Fibroblast of lung (primary cell): ENCODE data around the gene INSYN2B. TPM values are rescaled to one million over a fixed set of nuclear protein-coding genes. Genes with fewer than 3 reads are reported as not detected.

Experiments
- DNase-seq, 2 donors: peaks; one replicate each; pipeline versions ENCODE4 v3.0.0 to v3.0.0-alpha.2; 2010; ENCODE audit warnings: low read depth in 2 of 2
- H2AFZ ChIP-seq: 2 replicates; pipeline ENCODE4 v1.5.1; 2012; ENCODE audit warnings: low read length, control low read depth, inconsistent platforms
- H3K27ac ChIP-seq: 2 replicates; pipeline ENCODE4 v1.5.1; 2011; ENCODE audit warnings: low read length, control low read depth; ENCODE audit not compliant: insufficient read depth
- H3K27me3 ChIP-seq: 2 replicates; pipeline ENCODE4 v1.5.1; 2011; ENCODE audit warnings: mild to moderate bottlenecking, low read length; ENCODE audit not compliant: control insufficient read depth, insufficient read depth
- H3K36me3 ChIP-seq: 2 replicates; pipeline ENCODE4 v1.5.1; 2011; ENCODE audit warnings: low read length; ENCODE audit not compliant: control insufficient read depth, insufficient read depth
- H3K4me1 ChIP-seq: 2 replicates; pipeline ENCODE4 v1.5.1; 2011; ENCODE audit warnings: low read length; ENCODE audit not compliant: control insufficient read depth, insufficient read depth; ENCODE audit errors: extremely low read depth
- H3K4me2 ChIP-seq: 2 replicates; pipeline ENCODE4 v1.5.1; 2011; ENCODE audit warnings: low read length, control low read depth; ENCODE audit not compliant: insufficient read depth; ENCODE audit errors: extremely low read depth
- H3K4me3 ChIP-seq, 4 experiments: fragments of 200-600 bp in 1 of 4; sonication (generic) in 1 of 4; replicated peaks in 1 of 4; 2 replicates each; pipeline ENCODE4 v1.5.1; 2011 to 2016; ENCODE audit warnings: low read length in 4 of 4, low read depth in 3 of 4, mild to moderate bottlenecking in 3 of 4, control low read depth in 2 of 4, inconsistent platforms in 1 of 4, mixed read lengths in 1 of 4; ENCODE audit not compliant: insufficient read depth in 1 of 4; ENCODE audit errors: control extremely low read depth in 1 of 4
- H3K79me2 ChIP-seq: 2 replicates; pipeline ENCODE4 v1.5.1; 2012; ENCODE audit warnings: mild to moderate bottlenecking, low read length, inconsistent platforms; ENCODE audit not compliant: control insufficient read depth, insufficient read depth
- H3K9ac ChIP-seq: 2 replicates; pipeline ENCODE4 v1.5.1; 2011; ENCODE audit warnings: mild to moderate bottlenecking, low read length, control low read depth; ENCODE audit not compliant: insufficient read depth
- H3K9me3 ChIP-seq: 2 replicates; pipeline ENCODE4 v1.5.1; 2012; ENCODE audit warnings: low read depth, low read length; ENCODE audit not compliant: control insufficient read depth, insufficient read depth
- H4K20me1 ChIP-seq: 2 replicates; pipeline ENCODE4 v1.5.1; 2011; ENCODE audit warnings: low read length; ENCODE audit not compliant: control insufficient read depth, insufficient read depth; ENCODE audit errors: extremely low read depth
- CTCF ChIP-seq, 2 donors: IDR thresholded peaks in 1 of 2; conservative IDR thresholded peaks in 1 of 2; 1 replicate in 1 of 2; 2 replicates in 1 of 2; pipeline ENCODE4 v1.5.1; 2011 to 2012; ENCODE audit warnings: low read length in 2 of 2, control low read depth in 1 of 2, inconsistent platforms in 1 of 2, low read depth in 1 of 2, mild to moderate bottlenecking in 1 of 2
- EZH2 ChIP-seq: IDR thresholded peaks from 2 replicates; pipeline ENCODE4 v1.5.1; 2012; ENCODE audit warnings: low read length, control low read depth, mild to moderate bottlenecking; ENCODE audit errors: missing control alignments
- polyA plus RNA-seq, 2 donors: library from polyadenylated mRNA; depleted of rRNA in 1 of 2; stranded (reverse) in 1 of 2; unstranded in 1 of 2; fragments of >200 nt; gene quantifications; 2 replicates each; pipeline ENCODE4 v1.2.1, GENCODE V29; 2011 to 2012; ENCODE audit warnings: missing spikeins in 1 of 2
- total RNA-seq: library from RNA; depleted of rRNA; stranded (reverse); fragments of >200 nt; gene quantifications from 2 replicates; pipeline ENCODE4 v1.2.1, GENCODE V29; 2014

Gene INSYN2B
- total and polyA plus RNA-seq, 2 donors (not counting 1 experiment from before 2014, with no cell fraction given): 3.6 to 6.3 TPM

GRCh38 chr5:169881702-169882303 is 98.5 kb downstream of the INSYN2B start:
- Histone ChIP-seq H3K9ac (no peak overlapping the region), H3K4me2 (no peak overlapping the region), H3K9me3 (no peaks in the 10 kb centered on the region), H3K27me3 (no peaks in the 10 kb centered on the region), H4K20me1 (no peaks in the 10 kb centered on the region), H3K36me3 (no peaks in the 10 kb centered on the region), H3K4me3 (no peak overlapping the region), H3K4me1 (no peaks in the 10 kb centered on the region), H3K79me2 (no peaks in the 10 kb centered on the region), H2AFZ (no peak overlapping the region), H3K27ac (no peak overlapping the region)
- TF ChIP-seq CTCF (conservative IDR thresholded peaks at IDR 0.05 in 1 of 2, IDR thresholded peaks at IDR 0.05 in 1 of 2; ENCODE audit: low read depth in 1 of 2, low read length in 2 of 2) (no peak), EZH2 (no peak)
- DNase-seq: peak in 1 of 2 donors; percentile 9

GRCh38 chr5:169880785-169881184 is 99.5 kb downstream of the INSYN2B start:
- no peaks in the 10 kb centered on the region for H3K79me2 ChIP-seq
- H3K9ac ChIP-seq: no peak overlapping the region

More at GRCh38 chr5:169880785-169881184, 99.5 kb downstream of the INSYN2B start:
- H3K9me3 ChIP-seq: no peaks in the 10 kb centered on the region
- TF ChIP-seq CTCF (conservative IDR thresholded peaks at IDR 0.05 in 1 of 2, IDR thresholded peaks at IDR 0.05 in 1 of 2; ENCODE audit: low read depth in 1 of 2, low read length in 2 of 2) (no peak), EZH2 (no peak)
- H3K4me2 ChIP-seq: no peak overlapping the region
- H3K27me3 ChIP-seq: no peaks in the 10 kb centered on the region
- no peaks in the 10 kb centered on the region for H3K4me1 ChIP-seq
- no peak overlapping the region for H3K27ac ChIP-seq
- no peak overlapping the region for H3K4me3 ChIP-seq
- DNase-seq: peak in 1 of 2 donors; percentile 34
- no peaks in the 10 kb centered on the region for H3K36me3 ChIP-seq
- H2AFZ ChIP-seq: no peak overlapping the region
- H4K20me1 ChIP-seq: no peaks in the 10 kb centered on the region
